ENCODE measurements around the gene PTPN21. TPM values are rescaled to one million over a fixed set of nuclear protein-coding genes. Genes with fewer than 3 reads are reported as not detected.

PTPN21 gene
- total and polyA plus RNA-seq, 2 of the 13 experiments (the other 11 are each of a cell fraction or from before 2014, with no cell fraction given): 2.0 to 3.7 TPM

GRCh38 chr14:88562831-88563686 is 8.3 kb upstream of the PTPN21 start, which contains the start of gene ZC3H14 (continued):
- TF ChIP-seq RFX3 (CRISPR knock-in tag; IDR thresholded peaks at IDR 0.05): no peak; the same call in 1 of the 2 replicates
- TF ChIP-seq KDM1A (CRISPR knock-in tag; IDR thresholded peaks at IDR 0.05): peak; percentile 24; the same call in 1 of the 2 replicates
- peak; percentile 96 for TF ChIP-seq ZNF788 (CRISPR knock-in tag; IDR thresholded peaks at IDR 0.05; ENCODE audit: borderline replicate concordance)
- no peak for TF ChIP-seq HIC2 (CRISPR knock-in tag; IDR thresholded peaks at IDR 0.05; ENCODE audit: low read depth)
- TF ChIP-seq YEATS4 (CRISPR knock-in tag; IDR thresholded peaks at IDR 0.05; ENCODE audit: borderline replicate concordance): peak; percentile 97
- TF ChIP-seq PAWR (CRISPR knock-in tag; IDR thresholded peaks at IDR 0.05; ENCODE audit: borderline replicate concordance): 0 out of 2 replicates have a peak, but pooled peaks have one; percentile 93
- TF ChIP-seq ELK4 (CRISPR knock-in tag; IDR thresholded peaks at IDR 0.05; ENCODE audit: borderline replicate concordance): no peak
- 0 out of 2 replicates have a peak, but pooled peaks have one; percentile 38 for TF ChIP-seq ZBTB43 (CRISPR knock-in tag; conservative IDR thresholded peaks at IDR 0.05)
- TF ChIP-seq ZNF646 (CRISPR knock-in tag; IDR thresholded peaks at IDR 0.05): no peak
- no peak for TF ChIP-seq AKNA (CRISPR knock-in tag; IDR thresholded peaks at IDR 0.05; ENCODE audit: borderline replicate concordance)
- TF ChIP-seq SMAD1 (CRISPR knock-in tag; IDR thresholded peaks at IDR 0.05; ENCODE audit: borderline replicate concordance, low read depth): no peak; the same call in 1 of the 2 replicates
